ENCODE measurements around the gene MBP. TPM values are rescaled to one million over a fixed set of nuclear protein-coding genes. Genes with fewer than 3 reads are reported as not detected.

The MBP gene
- total and polyA plus RNA-seq, 10 of the 15 experiments (the other 5 are each of a cell fraction or from before 2014, with no cell fraction given), result 12.2 to 67.8 (median 42.1) TPM

DNA sequence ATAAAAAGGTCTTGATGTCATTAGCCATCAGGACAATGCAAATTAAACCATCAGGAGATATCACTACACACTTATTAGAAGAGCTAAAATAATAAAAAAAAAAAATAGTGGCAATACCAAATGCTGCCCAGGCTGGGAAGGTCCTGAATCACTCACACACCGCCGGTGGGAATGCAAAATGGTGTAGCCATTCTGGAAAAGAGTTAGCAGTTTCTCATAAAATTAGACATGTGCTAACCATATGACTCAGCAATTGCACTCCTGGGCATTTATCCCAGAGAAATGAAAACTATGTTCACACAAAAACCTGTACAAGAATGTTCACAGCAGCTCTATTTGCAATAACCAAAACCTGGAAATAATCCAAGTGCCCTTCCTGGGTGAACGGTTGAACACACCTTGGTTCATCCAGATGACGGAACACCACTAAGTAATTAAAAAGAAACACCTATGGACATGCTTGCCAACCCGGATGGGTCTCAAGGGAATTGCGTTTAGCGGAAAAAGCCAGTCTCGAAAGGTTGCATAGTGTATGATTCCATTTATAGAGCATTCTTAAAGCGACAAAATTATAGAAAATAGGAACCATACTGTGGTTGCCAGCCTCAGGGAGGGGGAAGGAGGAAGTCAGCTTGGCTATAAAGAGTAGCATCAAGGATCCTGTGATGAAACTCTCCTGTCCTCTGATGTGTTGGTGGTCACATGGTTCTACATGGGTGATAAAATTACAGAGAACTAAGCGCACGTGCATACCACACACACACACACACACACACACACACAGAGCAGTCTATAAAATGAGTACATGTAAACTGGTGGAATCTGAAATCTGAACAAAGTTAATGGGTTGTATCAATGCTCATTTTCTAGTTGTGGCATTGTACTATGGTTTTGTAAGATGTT is 4.6 kb downstream of the MBP start (continued):
- peak; percentile 78 for TF ChIP-seq JUNB (IDR thresholded peaks at IDR 0.05)
- TF ChIP-seq ZBED1 (IDR thresholded peaks at IDR 0.05; ENCODE audit: borderline replicate concordance), result peak; percentile 66; the same call in 1 of the 2 replicates
- TF ChIP-seq CEBPB (IDR thresholded peaks at IDR 0.05; ENCODE audit: borderline replicate concordance in 1 of 2, low read depth in 2 of 2, low read length in 2 of 2), result no peak
- no peak for TF ChIP-seq NFYA (IDR thresholded peaks at IDR 0.05; ENCODE audit: borderline replicate concordance, low read depth, low read length)
- TF ChIP-seq SREBF1 (IDR thresholded peaks at IDR 0.05; ENCODE audit: low read length), result no peak
- TF ChIP-seq CREM (IDR thresholded peaks at IDR 0.05; ENCODE audit: low read depth), result peak; percentile 46; the same call in 1 of the 2 replicates
- TF ChIP-seq RAD51 (IDR thresholded peaks at IDR 0.05), result peak; percentile 91
- TF ChIP-seq FOXK2 (IDR thresholded peaks at IDR 0.05), result no peak
- 0 out of 2 replicates have a peak, but pooled peaks have one; percentile 27 for TF ChIP-seq CBX5 (IDR thresholded peaks at IDR 0.05; ENCODE audit: low read depth)
- no peak for TF ChIP-seq CHD2 (IDR thresholded peaks at IDR 0.05; ENCODE audit: borderline replicate concordance, low read depth, low read length)
- peak; percentile 31; the same call in 1 of the 2 replicates for TF ChIP-seq SMAD5 (IDR thresholded peaks at IDR 0.05; ENCODE audit: low read depth)
- no peak for TF ChIP-seq RFX5 (IDR thresholded peaks at IDR 0.05; ENCODE audit: low read depth, low read length)
- no peak for TF ChIP-seq HDAC6 (IDR thresholded peaks at IDR 0.05; ENCODE audit: unreplicated experiment)
- TF ChIP-seq, protein P1, sequence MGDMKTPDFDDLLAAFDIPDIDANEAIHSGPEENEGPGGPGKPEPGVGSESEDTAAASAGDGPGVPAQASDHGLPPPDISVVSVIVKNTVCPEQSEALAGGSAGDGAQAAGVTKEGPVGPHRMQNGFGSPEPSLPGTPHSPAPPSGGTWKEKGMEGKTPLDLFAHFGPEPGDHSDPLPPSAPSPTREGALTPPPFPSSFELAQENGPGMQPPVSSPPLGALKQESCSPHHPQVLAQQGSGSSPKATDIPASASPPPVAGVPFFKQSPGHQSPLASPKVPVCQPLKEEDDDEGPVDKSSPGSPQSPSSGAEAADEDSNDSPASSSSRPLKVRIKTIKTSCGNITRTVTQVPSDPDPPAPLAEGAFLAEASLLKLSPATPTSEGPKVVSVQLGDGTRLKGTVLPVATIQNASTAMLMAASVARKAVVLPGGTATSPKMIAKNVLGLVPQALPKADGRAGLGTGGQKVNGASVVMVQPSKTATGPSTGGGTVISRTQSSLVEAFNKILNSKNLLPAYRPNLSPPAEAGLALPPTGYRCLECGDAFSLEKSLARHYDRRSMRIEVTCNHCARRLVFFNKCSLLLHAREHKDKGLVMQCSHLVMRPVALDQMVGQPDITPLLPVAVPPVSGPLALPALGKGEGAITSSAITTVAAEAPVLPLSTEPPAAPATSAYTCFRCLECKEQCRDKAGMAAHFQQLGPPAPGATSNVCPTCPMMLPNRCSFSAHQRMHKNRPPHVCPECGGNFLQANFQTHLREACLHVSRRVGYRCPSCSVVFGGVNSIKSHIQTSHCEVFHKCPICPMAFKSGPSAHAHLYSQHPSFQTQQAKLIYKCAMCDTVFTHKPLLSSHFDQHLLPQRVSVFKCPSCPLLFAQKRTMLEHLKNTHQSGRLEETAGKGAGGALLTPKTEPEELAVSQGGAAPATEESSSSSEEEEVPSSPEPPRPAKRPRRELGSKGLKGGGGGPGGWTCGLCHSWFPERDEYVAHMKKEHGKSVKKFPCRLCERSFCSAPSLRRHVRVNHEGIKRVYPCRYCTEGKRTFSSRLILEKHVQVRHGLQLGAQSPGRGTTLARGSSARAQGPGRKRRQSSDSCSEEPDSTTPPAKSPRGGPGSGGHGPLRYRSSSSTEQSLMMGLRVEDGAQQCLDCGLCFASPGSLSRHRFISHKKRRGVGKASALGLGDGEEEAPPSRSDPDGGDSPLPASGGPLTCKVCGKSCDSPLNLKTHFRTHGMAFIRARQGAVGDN (IDR thresholded peaks at IDR 0.05), result peak; percentile 66
- TF ChIP-seq JUND (IDR thresholded peaks at IDR 0.05; ENCODE audit: low read depth, low read length), result peak; percentile 13; the same call in 1 of the 2 replicates
- TF ChIP-seq TBL1XR1 (IDR thresholded peaks at IDR 0.05; ENCODE audit: low read depth, low read length), result 0 out of 2 replicates have a peak, but pooled peaks have one; percentile 32
- TF ChIP-seq, protein P2, sequence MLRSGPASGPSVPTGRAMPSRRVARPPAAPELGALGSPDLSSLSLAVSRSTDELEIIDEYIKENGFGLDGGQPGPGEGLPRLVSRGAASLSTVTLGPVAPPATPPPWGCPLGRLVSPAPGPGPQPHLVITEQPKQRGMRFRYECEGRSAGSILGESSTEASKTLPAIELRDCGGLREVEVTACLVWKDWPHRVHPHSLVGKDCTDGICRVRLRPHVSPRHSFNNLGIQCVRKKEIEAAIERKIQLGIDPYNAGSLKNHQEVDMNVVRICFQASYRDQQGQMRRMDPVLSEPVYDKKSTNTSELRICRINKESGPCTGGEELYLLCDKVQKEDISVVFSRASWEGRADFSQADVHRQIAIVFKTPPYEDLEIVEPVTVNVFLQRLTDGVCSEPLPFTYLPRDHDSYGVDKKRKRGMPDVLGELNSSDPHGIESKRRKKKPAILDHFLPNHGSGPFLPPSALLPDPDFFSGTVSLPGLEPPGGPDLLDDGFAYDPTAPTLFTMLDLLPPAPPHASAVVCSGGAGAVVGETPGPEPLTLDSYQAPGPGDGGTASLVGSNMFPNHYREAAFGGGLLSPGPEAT (IDR thresholded peaks at IDR 0.05; ENCODE audit: low read depth), result peak; percentile 65
- no peak for TF ChIP-seq TCF3 (IDR thresholded peaks at IDR 0.05; ENCODE audit: borderline replicate concordance, insufficient read depth, low read depth, low read length)
- TF ChIP-seq TCF12 (IDR thresholded peaks at IDR 0.05; ENCODE audit: low read depth, low read length), result no peak
- peak; percentile 97 for TF ChIP-seq MEF2B (IDR thresholded peaks at IDR 0.05; ENCODE audit: partially characterized antibody, poor library complexity, severe bottlenecking)
- TF ChIP-seq MXI1 (IDR thresholded peaks at IDR 0.05; ENCODE audit: low read depth, low read length), result no peak; the same call in 1 of the 2 replicates
- no peak for TF ChIP-seq PAX5 (IDR thresholded peaks at IDR 0.05; ENCODE audit: borderline replicate concordance, low read depth, low read length)
- TF ChIP-seq, protein P3, sequence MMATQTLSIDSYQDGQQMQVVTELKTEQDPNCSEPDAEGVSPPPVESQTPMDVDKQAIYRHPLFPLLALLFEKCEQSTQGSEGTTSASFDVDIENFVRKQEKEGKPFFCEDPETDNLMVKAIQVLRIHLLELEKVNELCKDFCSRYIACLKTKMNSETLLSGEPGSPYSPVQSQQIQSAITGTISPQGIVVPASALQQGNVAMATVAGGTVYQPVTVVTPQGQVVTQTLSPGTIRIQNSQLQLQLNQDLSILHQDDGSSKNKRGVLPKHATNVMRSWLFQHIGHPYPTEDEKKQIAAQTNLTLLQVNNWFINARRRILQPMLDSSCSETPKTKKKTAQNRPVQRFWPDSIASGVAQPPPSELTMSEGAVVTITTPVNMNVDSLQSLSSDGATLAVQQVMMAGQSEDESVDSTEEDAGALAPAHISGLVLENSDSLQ (IDR thresholded peaks at IDR 0.05), result peak; percentile 26; the same call in 1 of the 2 replicates
- TF ChIP-seq SPI1 (IDR thresholded peaks at IDR 0.05; ENCODE audit: borderline replicate concordance, insufficient read depth, low read depth, low read length), result peak; percentile 58; the same call in 1 of the 2 replicates

All from GM12878 (cell line).